ENCODE data around the gene CTNNBIP1. TPM values are rescaled to one million over a fixed set of nuclear protein-coding genes. Genes with fewer than 3 reads are reported as not detected.

CTNNBIP1 gene
- total RNA-seq, 1 experiment from 2014 or later = 44.4 TPM

DNA sequence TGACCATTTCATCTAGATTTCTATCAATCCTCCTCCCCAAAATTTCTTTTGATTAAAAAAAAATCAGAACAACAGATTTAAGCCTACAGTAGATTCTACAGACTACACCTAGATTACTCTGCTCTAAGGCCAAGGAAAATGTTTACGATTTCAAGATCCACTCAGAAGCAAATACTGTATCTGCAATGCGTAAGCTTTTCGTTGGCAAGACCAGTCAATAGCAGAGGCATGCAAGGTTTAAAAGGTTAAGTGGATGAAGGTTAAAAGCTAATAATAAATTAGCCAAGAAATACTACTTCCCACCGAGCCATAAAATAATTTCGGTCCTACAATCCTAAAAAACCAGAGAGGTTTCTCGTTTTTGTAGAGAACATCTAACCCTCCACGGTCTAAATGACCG is 87.6 kb downstream of the CTNNBIP1 start:
- H3K27ac ChIP-seq (ENCODE audit: insufficient read length, low read depth, low read length) = no peak overlapping the region
- H2BK15ac ChIP-seq (ENCODE audit: low read depth, low read length) = no peak overlapping the region
- H3K79me2 ChIP-seq (ENCODE audit: insufficient read depth, low read length) = peaks cover 20% of the 10 kb centered on the region; the same call in 1 of the 2 replicates
- H4K91ac ChIP-seq (ENCODE audit: insufficient read length, low read depth, low read length) = no peak overlapping the region
- no peak overlapping the region for H2BK20ac ChIP-seq (ENCODE audit: low read depth, low read length, poor library complexity, severe bottlenecking)
- no peak for DNase-seq
- peak overlapping the region; percentile 94 to 97 for H3K4me3 Mint-ChIP-seq
- H2BK120ac ChIP-seq (ENCODE audit: low read depth, low read length, poor library complexity, severe bottlenecking) = no peak overlapping the region
- no peak overlapping the region for H3K4ac ChIP-seq (ENCODE audit: low read depth, low read length)
- H3K14ac ChIP-seq (ENCODE audit: insufficient read depth, low read length) = no peak overlapping the region
- peak overlapping the region; percentile 77 for H3K9ac ChIP-seq (ENCODE audit: extremely low read depth, insufficient read length, low read length)
- H3K4me2 ChIP-seq (ENCODE audit: insufficient read depth, insufficient read length, low read length) = peak overlapping the region; percentile 92
- no peaks in the 10 kb centered on the region for H4K20me1 ChIP-seq (ENCODE audit: control insufficient read depth, insufficient read depth, insufficient read length)
- no peak overlapping the region for H3K23ac ChIP-seq (ENCODE audit: insufficient read length, low read depth, low read length)
- WGBS (ENCODE audit: extremely low coverage, insufficient read length, low lambda C conversion rate) = no CpG with 5 or more reads among the region's 8 CpGs
- H2AFZ ChIP-seq (ENCODE audit: low read length) = no peak overlapping the region
- H3K79me1 ChIP-seq (ENCODE audit: insufficient read depth, low read depth, low read length, poor library complexity, severe bottlenecking) = no peaks in the 10 kb centered on the region
- H4K8ac ChIP-seq (replicated peaks; ENCODE audit: insufficient read length, low read depth, low read length) = no peak overlapping the region
- peaks cover 0 to 5% (median 3%) of the 10 kb centered on the region in 3 experiments; a peak in 6 of 7 replicates for H3K36me3 Mint-ChIP-seq (ENCODE audit: insufficient read depth in 1 of 3, low read depth in 3 of 3)
- H3K27ac Mint-ChIP-seq = peak overlapping the region; percentile 47 to 82 (median 64); a peak in 2 of 7 replicates
- no peak overlapping the region for H3K56ac ChIP-seq (ENCODE audit: insufficient read length, low read depth, low read length)
- peaks cover 38 to 45% of the 10 kb centered on the region in 2 experiments for H3K4me1 Mint-ChIP-seq
- H3K23me2 ChIP-seq (ENCODE audit: insufficient read length, low read depth, low read length, poor library complexity, severe bottlenecking) = peaks cover 18% of the 10 kb centered on the region
- peaks cover 5% of the 10 kb centered on the region; the same call in 1 of the 2 replicates for H3K4me1 ChIP-seq (ENCODE audit: insufficient read depth, low read length)
- no peak overlapping the region for H2BK12ac ChIP-seq (ENCODE audit: insufficient read length, low read depth, low read length)
- no peaks in the 10 kb centered on the region; a peak in 2 of 5 replicates for H3K9me3 Mint-ChIP-seq
- H3T11ph ChIP-seq (ENCODE audit: low read length) = no peak overlapping the region
- peaks cover 38% of the 10 kb centered on the region for H3K27me3 Mint-ChIP-seq (ENCODE audit: low read depth)
- H4K5ac ChIP-seq (ENCODE audit: insufficient read length, low read depth, low read length) = no peak overlapping the region
- H2AK5ac ChIP-seq (ENCODE audit: insufficient read length, low read length) = no peak overlapping the region
- TF ChIP-seq, protein P1, sequence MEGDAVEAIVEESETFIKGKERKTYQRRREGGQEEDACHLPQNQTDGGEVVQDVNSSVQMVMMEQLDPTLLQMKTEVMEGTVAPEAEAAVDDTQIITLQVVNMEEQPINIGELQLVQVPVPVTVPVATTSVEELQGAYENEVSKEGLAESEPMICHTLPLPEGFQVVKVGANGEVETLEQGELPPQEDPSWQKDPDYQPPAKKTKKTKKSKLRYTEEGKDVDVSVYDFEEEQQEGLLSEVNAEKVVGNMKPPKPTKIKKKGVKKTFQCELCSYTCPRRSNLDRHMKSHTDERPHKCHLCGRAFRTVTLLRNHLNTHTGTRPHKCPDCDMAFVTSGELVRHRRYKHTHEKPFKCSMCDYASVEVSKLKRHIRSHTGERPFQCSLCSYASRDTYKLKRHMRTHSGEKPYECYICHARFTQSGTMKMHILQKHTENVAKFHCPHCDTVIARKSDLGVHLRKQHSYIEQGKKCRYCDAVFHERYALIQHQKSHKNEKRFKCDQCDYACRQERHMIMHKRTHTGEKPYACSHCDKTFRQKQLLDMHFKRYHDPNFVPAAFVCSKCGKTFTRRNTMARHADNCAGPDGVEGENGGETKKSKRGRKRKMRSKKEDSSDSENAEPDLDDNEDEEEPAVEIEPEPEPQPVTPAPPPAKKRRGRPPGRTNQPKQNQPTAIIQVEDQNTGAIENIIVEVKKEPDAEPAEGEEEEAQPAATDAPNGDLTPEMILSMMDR (conservative IDR thresholded peaks at IDR 0.05) = no peak
- H3K9me3 ChIP-seq (ENCODE audit: control insufficient read depth, low read depth, low read length) = no peaks in the 10 kb centered on the region
- no peak overlapping the region for H3K18ac ChIP-seq (ENCODE audit: insufficient read length, low read depth, low read length)
- no peak overlapping the region for H2BK5ac ChIP-seq (ENCODE audit: insufficient read length, low read length)
- H3K27me3 ChIP-seq (ENCODE audit: insufficient read depth, low read length) = peaks cover 6% of the 10 kb centered on the region; the same call in 1 of the 2 replicates
